Gastrocnemius medialis (tissue), 4 donors: Measurements from ENCODE around the gene TGM2.

Experiments used
- POLR2A ChIP-seq, 2 donors: fragments of 450-650 bp; IDR thresholded peaks; one replicate each; pipeline ENCODE4 v1.6.1; 2017; ENCODE audit warnings: antibody characterized with exemption in 2 of 2, mild to moderate bottlenecking in 2 of 2, moderate library complexity in 2 of 2
- TF ChIP-seq, protein P1 (sequence below), 5 experiments: fragments of 450-650 bp in 3 of 5; fragments of 200-600 bp in 2 of 5; sonication (generic) in 2 of 5; IDR thresholded peaks in 4 of 5; conservative IDR thresholded peaks in 1 of 5; 1 replicate in 4 of 5; 2 replicates in 1 of 5; pipeline ENCODE4 v1.5.1; 2016 to 2019; ENCODE audit warnings: antibody characterized with exemption in 5 of 5, mild to moderate bottlenecking in 3 of 5, moderate library complexity in 3 of 5

DNA sequence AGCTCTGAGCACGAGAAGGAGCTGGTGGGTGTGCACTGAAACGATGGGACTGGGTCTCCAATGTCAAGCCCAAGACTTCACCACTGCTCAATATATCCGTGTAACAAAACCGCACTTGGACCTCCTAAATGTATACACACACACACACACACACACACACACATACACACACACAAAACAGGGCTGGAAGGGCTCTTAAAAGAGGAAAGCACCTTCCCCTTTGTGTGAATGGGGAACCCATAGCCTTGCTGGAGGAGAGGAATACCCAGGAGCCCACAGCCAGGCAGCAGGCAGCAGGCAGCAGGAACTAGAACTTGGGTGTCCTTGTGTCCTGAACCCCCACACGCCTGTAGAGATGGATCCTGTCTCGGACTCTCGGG lies 29.8 kb downstream of the TGM2 start:
- TF ChIP-seq, protein P1, sequence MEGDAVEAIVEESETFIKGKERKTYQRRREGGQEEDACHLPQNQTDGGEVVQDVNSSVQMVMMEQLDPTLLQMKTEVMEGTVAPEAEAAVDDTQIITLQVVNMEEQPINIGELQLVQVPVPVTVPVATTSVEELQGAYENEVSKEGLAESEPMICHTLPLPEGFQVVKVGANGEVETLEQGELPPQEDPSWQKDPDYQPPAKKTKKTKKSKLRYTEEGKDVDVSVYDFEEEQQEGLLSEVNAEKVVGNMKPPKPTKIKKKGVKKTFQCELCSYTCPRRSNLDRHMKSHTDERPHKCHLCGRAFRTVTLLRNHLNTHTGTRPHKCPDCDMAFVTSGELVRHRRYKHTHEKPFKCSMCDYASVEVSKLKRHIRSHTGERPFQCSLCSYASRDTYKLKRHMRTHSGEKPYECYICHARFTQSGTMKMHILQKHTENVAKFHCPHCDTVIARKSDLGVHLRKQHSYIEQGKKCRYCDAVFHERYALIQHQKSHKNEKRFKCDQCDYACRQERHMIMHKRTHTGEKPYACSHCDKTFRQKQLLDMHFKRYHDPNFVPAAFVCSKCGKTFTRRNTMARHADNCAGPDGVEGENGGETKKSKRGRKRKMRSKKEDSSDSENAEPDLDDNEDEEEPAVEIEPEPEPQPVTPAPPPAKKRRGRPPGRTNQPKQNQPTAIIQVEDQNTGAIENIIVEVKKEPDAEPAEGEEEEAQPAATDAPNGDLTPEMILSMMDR (IDR thresholded peaks at IDR 0.05 in 4 of 5, conservative IDR thresholded peaks at IDR 0.05 in 1 of 5) = no peak
- no peak for TF ChIP-seq POLR2A (IDR thresholded peaks at IDR 0.05)
